ENCODE measurements around the gene LTV1. TPM values are rescaled to one million over a fixed set of nuclear protein-coding genes. Genes with fewer than 3 reads are reported as not detected.

LTV1 gene
- total and polyA plus RNA-seq, 2 donors (not counting 3 experiments of a cell fraction or from before 2014, with no cell fraction given), result 5.2 to 26.9 TPM

- H3K36me3 ChIP-seq (ENCODE audit: control insufficient read depth in 2 of 2, extremely low read depth in 1 of 2, insufficient read depth in 2 of 2, low read length in 2 of 2), result no peaks in the 10 kb centered on the region
Observed at GRCh38 chr6:143912671-143913070, 69.5 kb downstream of the LTV1 start.

More at GRCh38 chr6:143912671-143913070, 69.5 kb downstream of the LTV1 start:
- H3K27me3 ChIP-seq (ENCODE audit: control insufficient read depth in 2 of 2, insufficient read depth in 2 of 2, low read length in 2 of 2), result peaks cover 2 to 5% of the 10 kb centered on the region in 2 experiments
- ChIA-PET CTCF (interaction anchor here (1.1 kb wide), 1 partner anchor 17 kb away, joined by 3 read pairs; no protein-coding TSS in a partner anchor), POLR2A (no interaction called here)
- no TSS peak for BruUV-seq (replicated peaks)
- H3K79me2 ChIP-seq (ENCODE audit: control insufficient read depth, insufficient read depth, low read length), result no peaks in the 10 kb centered on the region
- no peak overlapping the region for H3K4me2 ChIP-seq (ENCODE audit: insufficient read depth, low read length)
- dilution Hi-C loops (cut with MboI; ENCODE audit: extremely low pct_ligation_motif_present, low sequenced_read_pairs), result no loop called here
- no peak overlapping the region for H3K27ac ChIP-seq (ENCODE audit: insufficient read depth, low read depth, low read length)
- no peaks in the 10 kb centered on the region for H3K9me1 ChIP-seq (replicated peaks; ENCODE audit: control insufficient read depth, extremely low read depth, insufficient read depth, low read length)
- H4K20me1 ChIP-seq (replicated peaks; ENCODE audit: control insufficient read depth, extremely low read depth, insufficient read depth, low read length), result no peaks in the 10 kb centered on the region
- no peak overlapping the region for H3K4me3 ChIP-seq (replicated peaks in 1 of 3; ENCODE audit: insufficient read depth in 1 of 3, low read depth in 1 of 3, low read length in 3 of 3)
- H3K4me1 ChIP-seq (ENCODE audit: control insufficient read depth, extremely low read depth, insufficient read depth, low read length), result no peaks in the 10 kb centered on the region
- intact Hi-C loops (cut with micrococcal nuclease), result no loop called here
- H3K9ac ChIP-seq (replicated peaks; ENCODE audit: extremely low read depth, insufficient read depth, low read length), result no peak overlapping the region
- H3K9me3 ChIP-seq (replicated peaks; ENCODE audit: control insufficient read depth, insufficient read depth, low read length), result no peaks in the 10 kb centered on the region
- no peak for TF ChIP-seq GATA2 (IDR thresholded peaks at IDR 0.05; ENCODE audit: insufficient read depth, insufficient read length, low read depth, low read length)
- TF ChIP-seq CTCF (IDR thresholded peaks at IDR 0.05; ENCODE audit: extremely low read depth in 1 of 2, insufficient read depth in 1 of 2, low read depth in 1 of 2, low read length in 2 of 2), result no peak
- no peak for FAIRE-seq
- DNase-seq (ENCODE audit: low read depth, low spot score), result no peak
- H2AFZ ChIP-seq (ENCODE audit: low read depth, low read length), result no peak overlapping the region

Small RNA genes lying within 50 kb of the gene (small RNA-seq; reads per million reads assigned to genes)
- not detected for gene ZC2HC1B (ENCODE audit: insufficient read depth, insufficient read length, low read depth, low replicate concordance)

Other genes starting within 250 kb of the LTV1 start
- gene PHACTR2, start 165.4 kb upstream of the LTV1 start, total RNA-seq, result 160 and 178 TPM in 2 replicates
- gene PHACTR2, start 165.4 kb upstream of the LTV1 start, polyA plus RNA-seq, result 16.3 and 16.4 TPM in 2 replicates
- gene ZC2HC1B, start 21.1 kb downstream of the LTV1 start, total RNA-seq, result not detected in 2 replicates
- gene ZC2HC1B, start 21.1 kb downstream of the LTV1 start, polyA plus RNA-seq, result not detected in 2 replicates
- 40.0 and 40.4 TPM in 2 replicates for gene PLAGL1, start 164.9 kb downstream of the LTV1 start, total RNA-seq
- 20.9 and 23.1 TPM in 2 replicates for gene PLAGL1, start 164.9 kb downstream of the LTV1 start, polyA plus RNA-seq

Measured in endothelial cell of umbilical vein (primary cell).